OCI-M2 (cell line): Measurements from ENCODE around the gene STBD1.
"Not testable (repeated sequence)": the region's sequence is repeated elsewhere in the genome, so short reads cannot be mapped to it uniquely, and the experiment has no call there.

ENCODE experiments used
- DNase-seq: peaks from one replicate; lab custom pipeline; 2025; ENCODE audit not compliant: unreplicated experiment; lab: John Stamatoyannopoulos, UW

STBD1 gene

GRCh38 chr4:76282941-76283689 is 23.4 kb upstream of the STBD1 start:
- no peak for DNase-seq

- DNase-seq = no peak
Measured at GRCh38 chr4:76283900-76284299, 22.6 kb upstream of the STBD1 start.

- DNase-seq = not testable (repeated sequence)
Measured at GRCh38 chr4:76287811-76288210, 18.7 kb upstream of the STBD1 start.

GRCh38 chr4:76292730-76293129 is 13.8 kb upstream of the STBD1 start:
- DNase-seq = no peak

GRCh38 chr4:76293772-76294171 is 12.8 kb upstream of the STBD1 start:
- no peak for DNase-seq

- DNase-seq = no peak
Measured at GRCh38 chr4:76296286-76296820, 10.2 kb upstream of the STBD1 start.

GRCh38 chr4:76298227-76298626 is 8.3 kb upstream of the STBD1 start:
- DNase-seq = no peak

- DNase-seq = no peak
Measured at GRCh38 chr4:76300012-76300411, 6.5 kb upstream of the STBD1 start.

- DNase-seq = peak; percentile 8
Measured at GRCh38 chr4:76301068-76301774, 5.3 kb upstream of the STBD1 start.

GRCh38 chr4:76301775-76302162 is 4.8 kb upstream of the STBD1 start:
- DNase-seq = no peak

GRCh38 chr4:76302826-76303438 is 3.6 kb upstream of the STBD1 start:
- DNase-seq = no peak

GRCh38 chr4:76305033-76305687 is 1.4 kb upstream of the STBD1 start:
- no peak for DNase-seq

GRCh38 chr4:76306882-76307659 is 538 bp downstream of the STBD1 start:
- DNase-seq = no peak

GRCh38 chr4:76307660-76308014 is 1.1 kb downstream of the STBD1 start:
- no peak for DNase-seq

GRCh38 chr4:76308548-76308947 is 2.0 kb downstream of the STBD1 start:
- no peak for DNase-seq

- DNase-seq = no peak
Measured at GRCh38 chr4:76309939-76310550, 3.5 kb downstream of the STBD1 start.

- DNase-seq = no peak
Measured at GRCh38 chr4:76310683-76311082, 4.2 kb downstream of the STBD1 start.

- no peak for DNase-seq
Measured at GRCh38 chr4:76311896-76312331, 5.4 kb downstream of the STBD1 start.

- no peak for DNase-seq
Measured at GRCh38 chr4:76312457-76312856, 5.9 kb downstream of the STBD1 start.

GRCh38 chr4:76313547-76313946 is 7.0 kb downstream of the STBD1 start:
- DNase-seq = no peak
